Measurements from ENCODE around the gene STAMBPL1. TPM values are rescaled to one million over a fixed set of nuclear protein-coding genes. Genes with fewer than 3 reads are reported as not detected.

The STAMBPL1 gene
- total RNA-seq, 1 donor from 2014 or later: 2.6 TPM

- no peak for TF ChIP-seq CTCF (IDR thresholded peaks at IDR 0.05; ENCODE audit: insufficient read depth, low read length, severe bottlenecking)
- H3K4me3 ChIP-seq (ENCODE audit: low read depth, low read length): no peak overlapping the region
- H3K36me3 ChIP-seq (ENCODE audit: control insufficient read depth, insufficient read depth, low read length): no peaks in the 10 kb centered on the region
- DNase-seq (ENCODE audit: low read depth) (no peak), FAIRE-seq (no peak)
- H3K27me3 ChIP-seq (ENCODE audit: control insufficient read depth, insufficient read depth, low read length): no peaks in the 10 kb centered on the region
These were observed 9.7 kb downstream of the STAMBPL1 start for GRCh38 chr10:88889559-88890337.

DNA sequence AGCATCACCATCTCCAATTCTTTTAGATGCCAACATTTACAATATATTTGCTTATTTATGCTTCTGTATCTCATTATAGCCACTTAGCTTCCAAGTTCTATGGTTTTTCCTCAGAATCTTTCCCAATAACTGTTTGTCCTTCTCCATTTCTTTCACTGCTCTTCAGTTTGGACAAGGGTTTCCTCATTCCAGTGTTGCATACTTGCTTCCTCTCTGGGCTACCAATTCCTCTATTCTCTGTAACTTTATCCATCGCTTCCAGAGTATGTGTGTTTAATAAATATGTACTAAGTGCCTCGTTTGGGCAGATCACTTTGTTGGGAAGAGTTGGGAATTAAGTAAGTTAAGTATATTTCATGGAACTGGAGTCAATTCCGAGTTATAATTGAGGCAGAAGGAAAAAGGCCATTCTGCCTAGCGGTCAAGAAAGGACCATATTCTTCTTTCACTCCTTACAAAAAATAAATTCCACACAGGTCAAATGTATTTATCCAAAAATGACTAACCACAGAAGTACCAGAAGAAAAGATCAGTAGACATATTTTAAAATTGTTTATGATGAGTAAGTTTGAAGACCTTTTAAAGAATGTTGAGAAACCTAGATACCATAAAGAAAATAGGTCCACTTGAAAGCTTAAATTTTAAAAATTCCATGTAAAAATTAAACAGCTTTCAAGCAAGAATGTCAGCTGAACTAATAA is 10.8 kb downstream of the STAMBPL1 start:
- DNase-seq (ENCODE audit: low read depth) (no peak), FAIRE-seq (no peak)
- H3K36me3 ChIP-seq (ENCODE audit: control insufficient read depth, insufficient read depth, low read length): no peaks in the 10 kb centered on the region
- no peak overlapping the region for H3K4me3 ChIP-seq (ENCODE audit: low read depth, low read length)
- no peak for TF ChIP-seq CTCF (IDR thresholded peaks at IDR 0.05; ENCODE audit: insufficient read depth, low read length, severe bottlenecking)
- no peaks in the 10 kb centered on the region for H3K27me3 ChIP-seq (ENCODE audit: control insufficient read depth, insufficient read depth, low read length)

DNA sequence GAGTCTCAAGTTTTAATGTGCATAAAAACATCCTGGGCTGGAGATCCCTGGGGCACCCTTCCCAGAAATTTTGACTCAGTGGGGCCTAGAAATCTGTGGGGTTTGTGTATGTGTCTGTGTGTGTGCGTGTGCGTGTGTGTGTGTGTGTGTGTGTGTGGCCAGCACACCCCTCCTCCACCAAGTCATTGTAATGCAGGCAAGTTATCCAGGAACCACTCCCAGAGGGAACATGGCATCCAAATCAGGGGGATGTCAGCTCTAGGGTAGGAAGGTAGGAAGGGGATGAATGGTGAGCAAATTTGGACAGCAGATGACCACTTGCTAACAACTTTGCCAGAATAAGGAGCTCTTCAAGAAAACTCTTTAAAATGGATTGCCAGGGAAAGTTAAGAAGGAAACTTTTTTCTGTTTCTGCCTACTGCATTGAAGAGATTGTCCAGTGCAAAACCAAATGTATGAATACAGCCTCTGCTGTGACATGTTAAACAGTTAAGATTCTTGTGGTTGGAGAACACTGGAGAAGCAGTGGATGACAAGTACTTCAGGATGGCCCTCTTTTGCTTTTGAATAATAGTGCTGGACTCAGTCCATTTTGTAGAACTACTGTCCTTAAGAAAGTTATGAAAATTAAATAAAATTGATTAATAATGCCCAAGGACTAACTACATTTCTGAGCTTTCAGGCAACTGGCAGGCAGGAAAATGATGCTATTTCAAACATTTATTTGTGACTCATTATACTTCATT is 12.3 kb downstream of the STAMBPL1 start:
- Histone ChIP-seq H3K36me3 (ENCODE audit: control insufficient read depth, insufficient read depth, low read length) (no peaks in the 10 kb centered on the region), H3K27me3 (ENCODE audit: control insufficient read depth, insufficient read depth, low read length) (no peaks in the 10 kb centered on the region), H3K4me3 (ENCODE audit: low read depth, low read length) (no peak overlapping the region)
- TF ChIP-seq CTCF (IDR thresholded peaks at IDR 0.05; ENCODE audit: insufficient read depth, low read length, severe bottlenecking): no peak
- no peak for DNase-seq (ENCODE audit: low read depth)
- FAIRE-seq: no peak

DNA sequence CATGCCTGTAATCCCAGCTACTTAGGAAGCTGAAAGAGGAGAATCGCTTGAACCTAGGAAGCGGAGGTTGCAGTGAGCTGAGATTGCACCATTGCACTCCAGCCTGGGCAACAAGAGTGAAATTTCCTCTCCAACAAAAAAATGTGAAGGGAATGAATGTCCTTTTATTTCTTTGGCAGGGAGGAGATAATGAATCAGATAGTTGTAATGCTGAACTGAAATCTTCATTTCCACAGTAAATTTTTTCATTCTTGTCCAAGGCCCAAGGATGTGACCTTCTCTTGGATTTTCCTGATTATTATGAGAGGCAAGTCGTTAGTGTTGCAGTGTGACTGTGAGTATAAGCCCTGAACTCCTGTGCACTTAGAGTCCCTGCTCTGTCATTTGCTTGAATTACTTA is 13.6 kb downstream of the STAMBPL1 start:
- no peak for FAIRE-seq
- no peaks in the 10 kb centered on the region for H3K27me3 ChIP-seq (ENCODE audit: control insufficient read depth, insufficient read depth, low read length)

DNA sequence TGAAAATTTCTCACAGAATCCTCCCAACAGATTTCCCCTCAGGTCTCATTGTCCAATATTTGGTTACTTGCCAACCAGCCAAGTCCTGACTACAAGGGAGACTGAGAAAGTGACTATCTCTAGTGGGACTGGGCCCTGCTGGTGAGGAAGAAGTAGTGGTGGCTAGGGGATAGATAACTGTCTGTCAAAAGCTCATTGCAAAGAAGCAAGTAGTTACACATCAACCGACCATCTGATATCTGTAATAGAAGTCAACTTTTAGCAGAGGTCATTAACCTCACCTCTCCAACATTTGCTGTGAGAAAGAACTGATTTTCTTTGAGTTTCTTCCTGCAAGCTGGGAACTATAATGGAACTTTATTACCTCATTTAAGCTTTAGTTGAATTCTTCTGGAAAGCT is 15.2 kb downstream of the STAMBPL1 start:
- TF ChIP-seq CTCF (IDR thresholded peaks at IDR 0.05; ENCODE audit: insufficient read depth, low read length, severe bottlenecking): no peak
- no peaks in the 10 kb centered on the region for H3K36me3 ChIP-seq (ENCODE audit: control insufficient read depth, insufficient read depth, low read length)
- no peak for DNase-seq (ENCODE audit: low read depth)
- FAIRE-seq: no peak
- H3K4me3 ChIP-seq (ENCODE audit: low read depth, low read length): no peak overlapping the region
- H3K27me3 ChIP-seq (ENCODE audit: control insufficient read depth, insufficient read depth, low read length): no peaks in the 10 kb centered on the region

More for the DNA sequence above, 13.6 kb downstream of the STAMBPL1 start:
- H3K4me3 ChIP-seq (ENCODE audit: low read depth, low read length): no peak overlapping the region
- H3K36me3 ChIP-seq (ENCODE audit: control insufficient read depth, insufficient read depth, low read length): no peaks in the 10 kb centered on the region
- no peak for DNase-seq (ENCODE audit: low read depth)
- no peak for TF ChIP-seq CTCF (IDR thresholded peaks at IDR 0.05; ENCODE audit: insufficient read depth, low read length, severe bottlenecking)

Measured in bronchial epithelial cell (primary cell).